ENCODE measurements around the gene PGGT1B.
"Not testable (repeated sequence)": the region's sequence is repeated elsewhere in the genome, so short reads cannot be mapped to it uniquely, and the experiment has no call there.

The PGGT1B gene

GRCh38 chr5:115262011-115262320 is 711 bp downstream of the PGGT1B start:
- H3K4me3 ChIP-seq (ENCODE audit: low read depth, low read length): peak overlapping the region; percentile 92

GRCh38 chr5:115260248-115260647 is 2.4 kb downstream of the PGGT1B start:
- H3K4me3 ChIP-seq (ENCODE audit: low read depth, low read length): no peak overlapping the region

GRCh38 chr5:115257981-115258380 is 4.7 kb downstream of the PGGT1B start:
- H3K4me3 ChIP-seq (ENCODE audit: low read depth, low read length): no peak overlapping the region

- not testable (repeated sequence) for H3K4me3 ChIP-seq (ENCODE audit: low read depth, low read length)
Measured at GRCh38 chr5:115249379-115249778, 13.3 kb downstream of the PGGT1B start.

- H3K4me3 ChIP-seq (ENCODE audit: low read depth, low read length): no peak overlapping the region
Measured at GRCh38 chr5:115246361-115246991, 16.2 kb downstream of the PGGT1B start.

GRCh38 chr5:115243412-115243811 is 19.3 kb downstream of the PGGT1B start:
- no peak overlapping the region for H3K4me3 ChIP-seq (ENCODE audit: low read depth, low read length)

- no peak overlapping the region for H3K4me3 ChIP-seq (ENCODE audit: low read depth, low read length)
Measured at GRCh38 chr5:115241881-115242642, 20.6 kb downstream of the PGGT1B start.

- H3K4me3 ChIP-seq (ENCODE audit: low read depth, low read length): no peak overlapping the region
Measured at GRCh38 chr5:115237066-115237465, 25.6 kb downstream of the PGGT1B start.

- no peak overlapping the region for H3K4me3 ChIP-seq (ENCODE audit: low read depth, low read length)
Measured at GRCh38 chr5:115236599-115236998, 26.1 kb downstream of the PGGT1B start.

GRCh38 chr5:115231598-115231997 is 31.1 kb downstream of the PGGT1B start:
- no peak overlapping the region for H3K4me3 ChIP-seq (ENCODE audit: low read depth, low read length)

- H3K4me3 ChIP-seq (ENCODE audit: low read depth, low read length): no peak overlapping the region
Measured at GRCh38 chr5:115229606-115230005, 33.1 kb downstream of the PGGT1B start.

GRCh38 chr5:115227281-115227680 is 35.4 kb downstream of the PGGT1B start:
- H3K4me3 ChIP-seq (ENCODE audit: low read depth, low read length): no peak overlapping the region

GRCh38 chr5:115214541-115214940 is 48.1 kb downstream of the PGGT1B start:
- no peak overlapping the region for H3K4me3 ChIP-seq (ENCODE audit: low read depth, low read length)

GRCh38 chr5:115209279-115209678 is 53.4 kb downstream of the PGGT1B start:
- no peak overlapping the region for H3K4me3 ChIP-seq (ENCODE audit: low read depth, low read length)

GRCh38 chr5:115202952-115203351 is 59.7 kb downstream of the PGGT1B start:
- no peak overlapping the region for H3K4me3 ChIP-seq (ENCODE audit: low read depth, low read length)

- no peak overlapping the region for H3K4me3 ChIP-seq (ENCODE audit: low read depth, low read length)
Measured at GRCh38 chr5:115196161-115196560, 66.5 kb downstream of the PGGT1B start.

GRCh38 chr5:115194676-115195075 is 68.0 kb downstream of the PGGT1B start:
- no peak overlapping the region for H3K4me3 ChIP-seq (ENCODE audit: low read depth, low read length)

- H3K4me3 ChIP-seq (ENCODE audit: low read depth, low read length): no peak overlapping the region
Measured at GRCh38 chr5:115193295-115193694, 69.4 kb downstream of the PGGT1B start.

- H3K4me3 ChIP-seq (ENCODE audit: low read depth, low read length): no peak overlapping the region
Measured at GRCh38 chr5:115192098-115192497, 70.6 kb downstream of the PGGT1B start.

GRCh38 chr5:115191474-115192031 is 71.1 kb downstream of the PGGT1B start:
- H3K4me3 ChIP-seq (ENCODE audit: low read depth, low read length): no peak overlapping the region

GRCh38 chr5:115190388-115190787 is 72.3 kb downstream of the PGGT1B start:
- H3K4me3 ChIP-seq (ENCODE audit: low read depth, low read length): no peak overlapping the region

GRCh38 chr5:115189866-115190265 is 72.8 kb downstream of the PGGT1B start:
- H3K4me3 ChIP-seq (ENCODE audit: low read depth, low read length): no peak overlapping the region
